Mucosa of descending colon (tissue), 3 donors: ENCODE results near the gene KLK13. TPM values are rescaled to one million over a fixed set of nuclear protein-coding genes. Genes with fewer than 3 reads are reported as not detected.
A peak's percentile ranks its signal among the peaks of the same experiment; 100 is the strongest.

Experiments
- ATAC-seq: fragments of 200-7000 bp; cut with Tn5 transposase; one replicate; pipeline ENCODE4 v1.9.1; 2020; ENCODE audit warnings: mild to moderate bottlenecking, moderate library complexity
- DNase-seq, 3 donors: peaks; one replicate each; pipeline ENCODE4 v3.0.0-alpha.2; 2020
- H3K36me3 ChIP-seq: fragments of 200-600 bp; one replicate; pipeline ENCODE4 v1.8.0; 2021; ENCODE audit warnings: low read depth, mild to moderate bottlenecking
- H3K4me1 ChIP-seq: fragments of 200-600 bp; one replicate; pipeline ENCODE4 v1.8.0; 2021; ENCODE audit warnings: low read depth, mild to moderate bottlenecking
- H3K4me3 ChIP-seq: fragments of 200-600 bp; one replicate; pipeline ENCODE4 v1.8.0; 2021; ENCODE audit warnings: mild to moderate bottlenecking
- H3K9me3 ChIP-seq: fragments of 200-600 bp; one replicate; pipeline ENCODE4 v1.8.0; 2021; ENCODE audit warnings: mild to moderate bottlenecking
- CTCF ChIP-seq: fragments of 200-600 bp; IDR thresholded peaks from one replicate; pipeline ENCODE4 v1.8.0; 2022; ENCODE audit warnings: antibody characterized with exemption, mild to moderate bottlenecking
- intact Hi-C, 2 donors: fragments of 100-400 bp; cut with DNase I in 1 of 2; cut with micrococcal nuclease in 1 of 2; formaldehyde crosslinking; loops; one replicate each; pipeline versions ENCODE4 v1.11.0 to v1.11.1; 2022; cut with DNase I, micrococcal nuclease
- total RNA-seq, 3 donors: library from RNA; stranded (reverse); fragmentation: NEBNext Ultra II Directional in 2 of 3; extraction: Animal tissue kit (Norgen Biotek cat#: 25700) in 2 of 3; gene quantifications; one replicate each; pipeline versions ENCODE4 v1.2.1 to v1.2.4, GENCODE V29; 2021 to 2023
- donor health status: DM: no; HTN: no; CAD: no; lungs with moderate emphysema.
- donor health status: DM: no; HTN: no; CAD: no.
- donor health status: DM: no; HTN: yes; CAD: no.

KLK13 gene
- total RNA-seq, 3 donors from 2014 or later: 0.22 to 2.7 (median 0.84) TPM

- H3K4me3 ChIP-seq: no peak overlapping the region
- no peak for TF ChIP-seq CTCF
- no peak for ATAC-seq
- H3K4me1 ChIP-seq: peaks cover 2% of the 10 kb centered on the region
- no peaks in the 10 kb centered on the region for H3K36me3 ChIP-seq
- no peaks in the 10 kb centered on the region for H3K9me3 ChIP-seq
- intact Hi-C loops: no loop called here
- no peak for DNase-seq
Measured at GRCh38 chr19:51096473-51097165, 31.7 kb upstream of the KLK13 start.

- no peaks in the 10 kb centered on the region for H3K9me3 ChIP-seq
- no peak overlapping the region for H3K4me3 ChIP-seq
- DNase-seq (no peak), ATAC-seq (no peak)
- H3K4me1 ChIP-seq: peaks cover 2% of the 10 kb centered on the region
- no peaks in the 10 kb centered on the region for H3K36me3 ChIP-seq
- no peak for TF ChIP-seq CTCF
- intact Hi-C loops: no loop called here
Measured at GRCh38 chr19:51094696-51095279, 29.9 kb upstream of the KLK13 start.

DNA sequence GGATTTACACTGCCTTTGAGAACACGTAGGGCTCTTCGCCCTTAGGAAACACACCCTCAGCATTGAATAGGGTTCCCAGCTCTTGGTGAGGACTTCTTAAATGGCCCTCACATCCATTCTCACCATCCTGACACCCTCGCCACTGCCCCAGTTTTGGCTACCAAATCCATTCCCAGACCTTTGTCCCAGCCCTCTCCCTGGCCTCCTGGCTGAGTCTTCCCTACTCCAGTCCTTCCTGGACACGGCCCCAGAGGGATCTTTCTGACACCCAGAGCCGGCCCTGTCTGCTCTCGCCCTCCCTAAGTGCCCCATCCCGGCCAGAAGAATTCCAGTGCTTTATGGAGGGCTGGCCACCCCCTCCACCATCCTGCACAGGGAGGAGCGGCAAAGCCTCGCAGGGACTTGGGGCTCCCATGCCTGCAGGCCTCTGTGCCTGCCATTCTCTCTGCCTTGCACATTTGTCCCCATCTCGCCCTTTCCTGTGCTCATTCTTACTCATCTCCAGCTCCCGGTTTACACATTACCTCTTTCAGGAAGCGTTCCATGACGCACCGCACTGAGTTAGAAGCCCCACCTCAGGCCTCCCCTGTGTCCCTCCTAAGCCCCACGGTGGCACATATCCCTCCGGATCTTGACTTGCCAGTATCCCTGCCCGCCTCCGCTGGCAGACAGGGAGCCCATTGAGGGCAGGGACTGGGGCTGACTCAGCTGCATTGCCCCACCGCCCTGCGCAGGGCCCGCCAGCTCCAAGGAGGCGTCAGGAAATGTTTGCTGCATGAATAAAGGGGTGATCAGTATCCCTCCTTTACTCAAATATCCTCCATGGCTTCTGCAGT lies 28.8 kb upstream of the KLK13 start:
- Histone ChIP-seq H3K4me3 (no peak overlapping the region), H3K4me1 (peaks cover 2% of the 10 kb centered on the region), H3K9me3 (no peaks in the 10 kb centered on the region), H3K36me3 (no peaks in the 10 kb centered on the region)
- no peak for TF ChIP-seq CTCF
- no peak for DNase-seq
- no peak for ATAC-seq
- intact Hi-C loops: no loop called here

DNA sequence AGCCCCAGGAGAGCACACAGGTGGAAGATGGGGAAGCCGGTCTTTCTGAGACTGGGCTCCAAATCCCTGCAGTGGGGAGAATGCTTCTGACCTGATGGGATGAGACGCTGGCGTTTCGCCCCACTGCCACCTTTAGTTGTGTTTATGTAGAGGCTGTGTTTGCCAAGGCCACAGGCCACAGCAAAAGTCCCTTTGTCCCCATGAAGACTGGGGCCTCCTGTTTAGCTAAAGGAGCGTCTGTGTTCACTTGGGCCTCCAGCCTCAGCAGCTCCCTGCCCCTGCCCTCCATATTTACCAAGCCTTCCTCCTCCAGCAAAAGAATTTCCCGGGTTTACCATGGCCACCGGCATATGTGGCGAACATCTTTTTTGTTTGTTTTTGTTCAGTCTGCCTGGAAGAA lies 28.2 kb upstream of the KLK13 start:
- H3K36me3 ChIP-seq: no peaks in the 10 kb centered on the region
- H3K4me3 ChIP-seq: no peak overlapping the region
- H3K9me3 ChIP-seq: no peaks in the 10 kb centered on the region
- ATAC-seq (no peak), DNase-seq (no peak)
- intact Hi-C loops: no loop called here
- H3K4me1 ChIP-seq: peaks cover 2% of the 10 kb centered on the region
- TF ChIP-seq CTCF: no peak

DNA sequence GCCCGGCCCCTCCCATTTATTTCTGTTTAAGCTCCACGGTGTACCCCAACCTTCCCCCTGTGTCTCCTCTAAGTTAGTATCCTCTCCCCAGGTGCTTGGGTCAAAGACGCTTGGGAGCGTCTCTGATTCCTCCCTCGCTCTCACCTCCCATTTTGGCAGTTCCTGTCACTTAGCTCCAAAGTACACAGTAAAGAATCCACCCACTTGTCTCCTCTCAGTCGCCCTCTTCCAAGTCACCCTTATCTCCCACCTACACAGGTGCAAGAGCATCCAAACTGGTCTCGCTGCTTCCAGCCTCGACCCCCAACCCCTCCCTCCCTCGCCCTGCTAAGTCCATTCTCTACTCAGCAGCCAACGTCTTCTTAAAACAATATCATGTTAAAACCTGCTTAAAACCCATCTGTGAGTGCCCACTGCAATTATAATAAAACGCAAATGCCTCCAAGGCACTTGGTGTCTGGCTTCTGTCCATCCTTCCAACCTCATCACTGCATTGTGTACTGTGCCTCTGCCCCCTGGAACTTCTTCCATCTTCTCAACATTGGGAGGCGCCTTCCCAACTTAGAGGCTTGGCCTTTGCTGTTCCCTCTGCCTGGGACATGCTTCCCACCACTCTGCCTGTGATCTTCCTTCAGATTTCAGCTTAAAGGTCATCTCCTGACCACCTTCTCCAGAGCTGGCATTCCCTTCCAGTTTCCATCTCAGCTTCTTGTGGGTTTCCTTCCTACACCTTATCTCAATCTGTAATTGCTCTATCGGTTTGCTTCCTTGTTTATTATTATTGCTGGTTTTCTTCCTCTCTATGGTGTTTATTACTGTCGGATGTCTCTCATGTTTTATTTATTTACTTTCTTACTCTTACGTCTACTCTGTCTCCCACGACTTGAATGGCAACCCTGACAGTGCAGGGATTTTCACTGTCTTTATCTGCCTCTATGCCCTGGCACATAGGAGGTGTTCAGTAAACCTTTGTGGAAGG lies 27.3 kb upstream of the KLK13 start:
- Histone ChIP-seq H3K9me3 (no peaks in the 10 kb centered on the region), H3K4me1 (peaks cover 2% of the 10 kb centered on the region), H3K36me3 (no peaks in the 10 kb centered on the region), H3K4me3 (no peak overlapping the region)
- intact Hi-C loops: no loop called here
- peak; percentile 31 for ATAC-seq
- no peak for TF ChIP-seq CTCF
- DNase-seq: no peak
